GM18502 (cell line): ENCODE results near the gene MGLL.

Experiments
- ATAC-seq: cut with Tn5 transposase; IDR thresholded peaks from one replicate; pipeline ENCODE4 v1.9.1; 2021; ENCODE audit warnings: mild to moderate bottlenecking; ENCODE audit not compliant: unreplicated experiment, poor library complexity

MGLL gene

DNA sequence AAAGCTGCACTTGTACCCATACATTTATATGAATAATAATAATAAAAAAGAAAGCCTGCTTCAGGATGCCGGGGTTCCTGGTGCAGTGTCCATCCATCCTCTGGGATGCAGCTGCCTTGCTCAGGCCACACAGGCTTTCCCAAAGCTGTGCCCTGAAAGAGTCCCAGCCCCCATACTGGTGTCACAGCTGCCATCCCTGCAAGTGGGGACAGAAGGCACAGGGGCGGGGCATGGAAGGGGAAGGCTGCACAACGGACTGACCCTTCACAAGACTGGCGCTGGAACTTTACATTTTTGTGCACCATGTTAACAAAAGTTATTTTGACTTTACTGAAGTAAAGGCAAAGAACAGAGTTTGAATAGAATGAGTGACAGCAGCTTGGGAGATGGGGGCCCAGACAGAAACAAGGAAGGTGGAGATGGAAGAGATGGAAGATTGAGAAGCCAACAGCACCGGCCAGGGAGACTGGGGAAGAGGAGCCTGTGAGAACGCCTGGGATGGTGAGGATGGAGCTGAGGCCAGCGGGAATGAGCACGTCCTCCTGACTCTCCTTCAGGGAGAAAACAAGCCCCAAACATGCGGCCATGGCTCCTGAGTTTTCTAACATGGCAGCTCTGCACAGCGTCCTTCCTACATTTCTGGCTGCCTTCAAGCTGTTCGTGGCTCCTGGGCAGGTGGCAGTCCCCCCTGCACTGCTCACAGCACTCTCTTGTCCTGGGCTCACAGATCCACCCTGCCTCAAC lies 76.5 kb downstream of the MGLL start:
- ATAC-seq: no peak

DNA sequence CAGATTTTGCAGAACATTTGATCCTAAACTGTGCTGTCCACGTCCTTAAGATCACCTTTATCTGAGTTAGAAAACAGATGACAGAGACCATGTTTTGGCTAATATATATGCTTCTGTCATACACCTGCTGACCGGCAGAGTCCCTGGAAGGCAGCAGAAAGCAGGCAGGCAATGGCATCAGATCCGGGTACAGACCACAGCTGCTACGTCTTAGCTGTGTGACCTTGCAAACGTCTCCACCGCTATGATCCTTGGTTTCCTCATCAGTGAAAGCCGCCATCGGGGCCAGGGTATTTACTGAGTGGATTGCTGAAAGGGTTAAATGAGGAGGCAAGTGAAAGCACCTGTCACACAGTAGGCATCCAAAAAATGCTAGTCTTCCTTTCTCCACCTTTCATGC lies 77.4 kb downstream of the MGLL start:
- ATAC-seq: no peak

- no peak for ATAC-seq
Measured at GRCh38 chr3:127744253-127744815, 78.0 kb downstream of the MGLL start.

GRCh38 chr3:127743351-127744252 lies 78.7 kb downstream of the MGLL start:
- ATAC-seq: no peak

- no peak for ATAC-seq
Measured at GRCh38 chr3:127742580-127742979, 79.7 kb downstream of the MGLL start.

DNA sequence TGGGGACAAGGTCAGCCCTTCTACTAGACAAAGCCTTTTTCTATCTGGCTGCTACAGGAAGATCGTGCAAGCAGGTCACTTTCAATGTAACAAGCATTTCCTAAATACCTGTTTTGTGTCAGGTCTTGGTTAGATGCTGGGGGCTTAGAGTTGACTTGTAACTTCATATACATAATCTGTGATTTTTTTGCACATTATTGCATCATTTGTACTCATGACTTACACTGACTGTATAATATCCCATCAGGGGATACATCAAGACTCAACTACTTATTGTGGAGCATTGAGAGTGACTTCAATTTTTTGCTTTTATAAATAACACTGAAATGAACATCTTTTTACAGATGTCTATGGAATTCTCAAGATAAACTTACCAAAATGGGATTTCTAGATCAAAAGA lies 80.6 kb downstream of the MGLL start:
- no peak for ATAC-seq

GRCh38 chr3:127741246-127741645 lies 81.1 kb downstream of the MGLL start:
- no peak for ATAC-seq

DNA sequence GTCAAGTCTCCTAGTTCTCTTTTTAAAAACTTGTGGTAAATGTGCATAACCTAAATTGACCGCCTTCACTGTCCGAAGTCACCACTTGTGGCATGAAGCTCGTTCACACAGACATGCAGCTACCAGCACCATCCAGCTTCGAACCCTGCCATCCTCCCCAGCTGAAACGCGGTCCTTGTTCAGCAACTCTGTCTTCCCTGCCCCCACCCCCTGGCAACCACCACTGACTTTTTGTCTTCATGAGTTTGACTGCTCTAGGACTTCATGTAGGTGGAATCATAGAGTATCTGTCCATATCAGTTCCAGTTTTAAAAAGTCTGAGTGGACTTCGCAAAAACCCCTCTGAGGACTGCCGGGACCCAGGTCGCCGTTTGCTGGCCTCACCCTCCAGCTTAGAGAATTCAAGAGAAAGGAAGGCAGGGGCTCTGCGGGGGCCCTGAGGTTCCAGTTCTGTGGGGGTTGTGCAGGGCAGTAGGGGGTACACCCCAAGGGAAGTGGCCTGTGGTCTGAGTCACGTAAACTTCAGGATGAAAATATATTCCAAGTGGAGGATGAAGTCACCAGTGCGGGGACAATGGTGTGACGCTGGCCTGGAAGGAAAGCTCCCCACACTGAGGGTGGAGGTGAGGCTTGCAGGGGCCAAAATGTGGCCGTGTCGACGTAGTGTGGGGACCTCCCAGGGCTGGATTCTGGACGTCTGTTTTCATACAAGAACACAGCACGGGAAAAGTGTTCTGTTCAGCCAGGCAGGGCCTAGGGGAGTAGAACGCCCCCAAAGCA lies 82.0 kb downstream of the MGLL start:
- no peak for ATAC-seq

GRCh38 chr3:127739347-127740135 lies 82.8 kb downstream of the MGLL start:
- ATAC-seq: no peak

- no peak for ATAC-seq
Measured at GRCh38 chr3:127738192-127738840, 84.0 kb downstream of the MGLL start.

GRCh38 chr3:127736801-127737539 lies 85.3 kb downstream of the MGLL start:
- no peak for ATAC-seq

- ATAC-seq: peak; percentile 77
Measured at GRCh38 chr3:127735767-127736693, 86.3 kb downstream of the MGLL start.

GRCh38 chr3:127734754-127735473 lies 87.4 kb downstream of the MGLL start:
- no peak for ATAC-seq

DNA sequence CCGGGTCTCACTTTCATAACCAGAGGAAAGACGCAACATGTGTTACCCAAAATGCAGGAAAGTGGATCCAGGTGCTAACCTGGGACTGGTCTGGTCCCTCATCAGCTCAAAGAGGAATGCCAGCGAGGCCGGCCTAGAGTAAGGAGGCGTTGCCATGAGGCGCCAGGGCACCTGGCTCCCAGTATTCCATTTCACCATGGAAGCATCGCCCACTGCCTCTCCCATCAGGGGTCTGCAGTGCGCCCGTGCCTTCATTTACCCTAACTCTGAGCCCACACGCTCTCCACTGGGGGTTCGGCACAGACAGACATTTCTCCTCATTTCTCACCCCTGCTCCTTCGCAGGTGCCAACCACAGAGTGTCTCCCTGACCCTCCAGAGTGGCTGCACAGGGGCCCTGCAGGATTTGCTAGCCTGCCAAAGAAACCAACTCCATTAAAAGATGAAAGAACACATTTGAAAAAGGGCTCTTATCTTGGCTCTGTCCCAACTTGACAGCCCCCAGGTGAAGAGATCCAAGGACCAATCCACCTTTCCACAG lies 88.1 kb downstream of the MGLL start:
- no peak for ATAC-seq

DNA sequence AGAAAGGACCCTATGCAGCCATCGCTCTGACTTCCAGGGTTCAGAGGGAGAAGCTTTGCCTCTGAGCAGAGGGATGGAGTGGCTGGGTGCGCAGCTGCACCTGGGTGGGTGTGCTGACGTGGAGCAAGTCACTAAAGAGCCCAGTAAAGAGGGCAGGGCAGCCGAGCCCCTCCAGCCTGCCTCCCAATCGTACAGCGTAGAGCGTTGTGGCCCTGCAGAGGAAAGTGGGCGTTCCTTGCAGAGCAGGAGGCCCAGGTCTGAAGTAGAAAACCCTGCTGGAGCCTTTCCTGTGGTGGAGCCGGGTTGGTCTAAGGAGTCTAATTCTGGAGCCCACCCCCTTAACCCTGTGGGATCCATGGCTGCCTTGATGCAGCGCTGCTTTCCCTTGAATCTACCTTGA lies 88.5 kb downstream of the MGLL start:
- ATAC-seq: no peak

DNA sequence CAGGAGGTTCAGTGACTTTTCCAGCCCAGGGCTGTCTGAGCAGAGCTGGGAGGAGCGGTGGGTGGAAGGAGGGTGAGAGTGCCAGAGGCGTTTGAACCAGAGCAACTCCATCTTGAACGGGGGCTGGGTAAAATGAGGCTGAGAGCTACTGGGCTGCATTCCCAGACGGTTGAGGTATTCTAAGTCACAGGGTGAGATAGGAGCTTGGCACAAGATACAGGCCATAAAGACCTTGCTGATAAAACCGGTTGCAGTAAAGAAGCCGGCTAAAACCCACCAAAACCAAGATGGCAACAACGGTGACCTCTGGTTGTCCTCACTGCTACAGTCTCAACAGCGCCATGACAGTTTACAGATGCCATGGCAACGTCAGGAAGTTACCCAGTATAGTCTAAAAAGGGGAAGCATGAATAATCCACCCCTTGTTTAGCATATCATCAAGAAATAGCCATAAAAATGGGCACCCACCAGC lies 89.4 kb downstream of the MGLL start:
- ATAC-seq: no peak
